HS-27A (cell line): ENCODE results near the gene SLC16A11.
"Not testable (repeated sequence)": the region's sequence is repeated elsewhere in the genome, so short reads cannot be mapped to it uniquely, and the experiment has no call there.

ENCODE experiments used
- DNase-seq: peaks from one replicate; pipeline ENCODE4 v3.0.0-alpha.2; 2012; ENCODE audit warnings: low read depth, missing footprints

Gene SLC16A11

DNA sequence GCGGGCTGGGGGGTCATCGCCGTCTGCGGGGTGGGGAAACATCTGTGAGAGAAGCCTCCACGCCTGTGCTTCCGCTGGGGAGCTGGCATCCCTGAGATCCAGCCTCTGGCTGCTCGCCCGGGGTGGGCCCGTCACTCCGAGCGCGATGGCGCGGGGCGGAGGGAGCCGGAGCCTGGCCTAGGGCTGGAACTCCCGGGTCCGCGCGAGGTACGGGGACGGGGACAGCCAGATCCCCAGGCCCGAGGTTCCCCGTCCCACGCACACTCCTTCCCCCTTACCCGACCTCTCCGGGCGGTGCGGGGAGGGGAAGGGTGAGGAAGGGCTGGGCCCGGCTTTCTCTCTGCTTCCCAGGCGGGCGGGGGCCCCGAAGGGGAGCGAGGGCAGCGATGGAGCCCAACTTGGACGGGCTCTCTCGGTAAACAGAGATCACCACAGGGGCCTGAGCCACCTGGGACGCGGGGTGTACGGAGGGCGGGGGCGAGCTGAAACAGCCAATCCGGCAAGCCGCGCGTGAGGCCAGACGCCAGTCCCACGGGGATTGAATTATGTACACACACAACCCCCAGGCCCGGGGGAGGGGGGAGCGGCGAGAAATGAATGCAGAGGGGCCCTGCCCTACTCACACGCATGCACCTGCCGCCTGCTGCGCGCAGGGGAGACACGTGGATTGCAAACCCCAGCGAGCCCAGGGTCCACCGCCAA, at the start of gene SLC16A11:
Gene SLC16A11, minus strand, starts transcription at position 596 of the 702 bp plus-strand sequence. Its CDS starts 579 bp downstream, at position 17.
- DNase-seq, result no peak

DNA sequence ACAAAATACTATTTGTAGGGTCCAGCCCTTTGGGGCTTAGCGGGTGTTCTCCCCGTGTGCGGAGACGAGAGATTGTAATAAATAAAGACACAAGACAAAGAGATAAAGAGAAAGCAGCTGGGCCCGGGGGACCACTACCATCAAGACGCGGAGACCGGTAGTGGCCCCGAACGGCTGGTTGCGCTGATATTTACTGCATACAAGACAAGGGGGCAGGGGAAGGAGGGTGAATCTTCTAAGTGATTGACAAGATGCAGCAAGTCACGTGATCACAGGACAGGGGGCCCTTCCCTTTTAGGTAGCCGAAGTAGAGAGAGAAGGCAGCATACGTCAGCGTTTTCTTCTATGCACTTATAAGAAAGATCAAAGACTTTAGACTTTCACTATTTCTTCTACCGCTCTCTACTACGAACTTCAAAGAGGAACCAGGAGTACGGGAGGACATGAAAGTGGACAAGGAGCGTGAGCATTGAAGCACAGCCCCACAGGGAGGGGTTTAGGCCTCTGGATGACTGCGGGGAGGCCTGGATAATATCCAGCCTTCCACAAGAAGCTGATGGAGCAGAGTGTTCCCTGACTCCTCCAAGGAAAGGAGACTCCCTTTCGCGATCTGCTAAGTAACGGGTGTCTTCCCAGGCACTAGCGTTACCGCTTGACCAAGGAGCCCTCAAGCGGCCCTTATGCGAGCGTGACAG, 47.6 kb upstream of the SLC16A11 start:
- not testable (repeated sequence) for DNase-seq

DNA sequence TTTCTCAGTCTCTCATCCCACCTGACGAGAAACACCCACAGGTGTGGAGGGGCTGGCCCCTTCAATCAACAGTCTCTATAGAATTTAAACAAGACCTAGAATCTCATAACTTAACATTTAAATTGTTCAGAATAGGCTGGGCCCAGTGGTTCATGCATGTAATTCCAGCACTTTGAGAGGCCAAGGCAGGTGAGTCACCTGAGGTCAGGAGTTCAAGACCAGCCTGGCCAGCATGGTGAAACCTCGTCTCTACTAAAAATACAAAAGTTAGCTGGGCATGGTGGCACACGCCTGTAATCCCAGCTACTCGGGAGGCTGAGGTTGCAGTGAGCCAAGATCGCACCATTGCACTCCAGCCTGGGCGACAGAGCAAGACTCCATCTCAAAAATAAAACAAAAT, 45.7 kb upstream of the SLC16A11 start:
- not testable (repeated sequence) for DNase-seq

DNA sequence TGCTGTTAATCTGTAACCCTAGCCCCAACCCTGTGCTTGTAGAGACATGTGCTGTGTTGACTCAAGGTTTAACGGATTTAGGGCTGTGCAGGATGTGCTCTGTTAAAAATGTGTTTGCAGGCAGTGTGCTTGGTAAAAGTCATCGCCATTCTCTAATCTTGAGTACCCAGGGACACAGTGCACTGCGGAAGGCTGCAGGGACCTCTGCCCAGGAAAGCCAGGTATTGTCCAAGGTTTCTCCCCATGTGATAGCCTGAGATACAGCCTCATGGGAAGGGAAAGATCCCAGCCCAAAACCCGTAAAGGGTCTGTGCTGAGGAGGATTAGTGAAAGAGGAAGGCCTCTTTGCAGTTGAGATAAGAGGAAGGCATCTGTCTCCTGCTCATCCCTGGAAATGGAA, 44.5 kb upstream of the SLC16A11 start:
- not testable (repeated sequence) for DNase-seq

DNA sequence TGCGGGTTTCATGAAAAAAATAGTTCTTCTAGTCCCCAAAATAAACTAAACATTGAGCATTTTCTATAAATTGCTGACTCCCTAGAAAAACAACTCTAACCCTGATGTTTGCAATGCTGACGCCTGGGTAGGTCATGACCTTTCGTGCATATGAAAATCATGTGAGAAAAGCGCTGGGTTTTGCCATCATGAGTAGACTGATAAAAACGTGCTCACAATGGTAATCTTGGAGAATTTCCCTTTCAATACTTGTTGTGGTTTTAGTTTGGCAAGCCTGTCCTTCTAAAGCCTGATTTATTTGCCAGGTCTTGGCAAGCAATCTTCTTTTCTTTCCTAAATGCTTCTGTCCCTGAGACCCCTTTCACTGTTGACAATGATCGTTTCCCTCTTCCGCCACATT, 40.2 kb upstream of the SLC16A11 start:
- DNase-seq, result no peak

- no peak for DNase-seq
These were observed 39.7 kb upstream of the SLC16A11 start for GRCh38 chr17:7083592-7083991.

GRCh38 chr17:7081341-7082062, 37.6 kb upstream of the SLC16A11 start:
- no peak for DNase-seq

DNA sequence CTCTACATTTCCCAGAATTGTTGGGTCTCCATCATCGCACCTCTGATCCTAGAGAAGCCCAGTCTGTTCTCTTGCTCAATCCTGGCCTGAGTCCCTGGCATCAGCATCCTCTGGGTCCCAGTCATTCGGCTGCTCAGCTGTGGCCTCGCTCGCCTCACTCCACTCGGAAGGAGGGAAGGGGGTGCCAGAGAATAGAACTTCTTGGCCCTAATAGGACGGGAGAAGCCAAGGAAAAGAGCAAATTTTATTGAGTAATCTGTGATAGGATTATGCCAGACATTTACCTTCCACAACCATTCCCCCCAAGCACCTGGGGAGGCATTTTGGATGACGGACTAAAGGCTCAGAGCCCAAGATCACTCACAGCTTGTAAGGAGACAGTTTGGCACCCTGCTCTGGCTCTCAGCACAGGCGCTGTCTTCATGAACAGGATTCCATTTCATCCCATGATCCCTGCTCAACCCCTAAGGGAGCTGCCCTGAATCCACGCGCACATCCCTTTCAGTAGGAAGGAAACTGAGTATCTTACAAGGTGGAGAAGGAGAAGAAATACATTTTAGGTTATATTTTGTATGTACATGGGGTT, 36.7 kb upstream of the SLC16A11 start:
- no peak for DNase-seq

GRCh38 chr17:7079581-7080455, 35.9 kb upstream of the SLC16A11 start, which contains the start of gene CLEC10A:
TSS of gene CLEC10A (minus strand) at chr17:7080251. CDS start at chr17:7078812, 1,439 bp downstream.
- DNase-seq, result no peak

DNA sequence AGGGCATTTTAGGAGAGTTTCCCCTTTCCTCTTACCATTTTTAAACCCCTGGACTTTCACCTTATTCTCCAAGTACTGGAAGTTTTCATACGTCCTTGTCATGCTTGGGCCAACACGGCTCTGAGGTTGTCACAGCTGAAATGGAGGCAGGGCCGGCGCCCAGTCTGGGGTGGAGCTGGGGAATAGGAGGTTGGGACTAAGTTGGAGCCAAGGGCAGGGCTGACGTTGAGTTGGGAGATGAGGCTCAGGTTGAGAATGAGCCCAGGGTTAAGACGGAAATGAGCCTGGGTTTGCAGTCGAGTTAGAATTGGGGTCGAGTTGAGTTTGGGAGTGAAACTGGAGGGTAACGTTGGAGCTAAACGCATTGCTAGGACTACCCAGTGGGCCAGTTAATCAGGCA, 34.8 kb upstream of the SLC16A11 start:
- DNase-seq, result no peak

- no peak for DNase-seq
These were observed 34.1 kb upstream of the SLC16A11 start for GRCh38 chr17:7077911-7078546.

DNA sequence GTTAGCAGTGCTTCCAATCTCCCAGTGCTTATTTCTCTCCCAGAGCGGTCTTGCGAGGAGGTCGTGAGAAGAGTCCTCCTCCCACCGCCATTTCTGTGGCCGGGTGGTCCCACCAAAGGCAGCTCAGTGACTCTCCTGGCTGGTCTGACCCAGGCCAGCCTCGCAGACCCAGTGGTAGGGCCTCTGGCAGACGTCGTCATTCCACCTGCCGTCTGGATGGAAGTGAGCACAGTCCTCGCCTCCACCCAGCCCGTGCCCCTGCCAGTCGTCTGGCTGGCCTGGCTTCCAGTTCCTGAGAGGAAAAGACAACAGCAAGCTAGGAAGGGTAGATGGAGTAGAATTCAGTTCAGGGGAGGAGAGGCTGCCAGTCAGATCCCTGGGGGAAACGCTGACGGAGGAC, 31.0 kb upstream of the SLC16A11 start:
- no peak for DNase-seq

GRCh38 chr17:7072406-7072805, 28.5 kb upstream of the SLC16A11 start:
- DNase-seq, result no peak

- DNase-seq, result no peak
These were observed 26.8 kb upstream of the SLC16A11 start for GRCh38 chr17:7070712-7071111.

DNA sequence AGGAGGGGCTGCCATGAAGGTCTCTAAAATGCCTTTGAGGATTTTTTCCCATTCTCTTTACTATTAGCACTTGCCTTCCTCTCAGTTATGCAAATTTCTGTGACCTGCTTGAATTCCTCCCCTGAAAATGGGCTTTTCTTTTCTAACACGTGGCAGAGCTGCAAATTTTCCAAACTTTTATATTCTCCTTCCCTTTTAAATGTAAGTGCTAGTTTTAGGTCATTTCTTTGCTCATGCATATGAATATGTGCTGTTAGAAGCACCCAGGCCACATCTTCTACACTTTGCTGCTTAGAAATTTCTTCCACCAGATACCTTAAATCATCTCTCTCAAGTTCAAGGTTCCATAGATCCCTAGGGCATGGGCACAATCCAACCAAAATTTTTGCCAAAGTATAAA, 24.4 kb upstream of the SLC16A11 start:
- no peak for DNase-seq

DNA sequence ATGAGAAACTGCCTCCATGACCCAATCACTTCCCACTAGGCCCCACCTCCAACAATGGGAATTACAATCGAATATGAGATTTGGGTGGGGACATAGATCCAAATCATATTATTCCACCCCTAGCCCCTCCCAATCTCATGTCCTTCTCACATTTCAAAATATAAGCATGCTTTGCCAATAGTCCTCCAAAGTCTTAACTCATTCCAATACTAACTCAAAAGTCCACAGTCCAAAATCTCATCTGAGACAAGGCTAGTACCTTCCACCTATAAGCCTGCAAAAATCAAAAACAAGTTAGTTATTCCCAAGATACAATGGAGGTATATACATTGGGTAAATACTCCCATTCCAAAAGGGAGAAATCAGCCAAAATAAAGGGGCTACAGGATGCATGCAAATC, 23.3 kb upstream of the SLC16A11 start:
- DNase-seq, result no peak

GRCh38 chr17:7064261-7064660, 20.4 kb upstream of the SLC16A11 start:
- DNase-seq, result no peak

GRCh38 chr17:7063518-7064094, 19.7 kb upstream of the SLC16A11 start:
- no peak for DNase-seq

DNA sequence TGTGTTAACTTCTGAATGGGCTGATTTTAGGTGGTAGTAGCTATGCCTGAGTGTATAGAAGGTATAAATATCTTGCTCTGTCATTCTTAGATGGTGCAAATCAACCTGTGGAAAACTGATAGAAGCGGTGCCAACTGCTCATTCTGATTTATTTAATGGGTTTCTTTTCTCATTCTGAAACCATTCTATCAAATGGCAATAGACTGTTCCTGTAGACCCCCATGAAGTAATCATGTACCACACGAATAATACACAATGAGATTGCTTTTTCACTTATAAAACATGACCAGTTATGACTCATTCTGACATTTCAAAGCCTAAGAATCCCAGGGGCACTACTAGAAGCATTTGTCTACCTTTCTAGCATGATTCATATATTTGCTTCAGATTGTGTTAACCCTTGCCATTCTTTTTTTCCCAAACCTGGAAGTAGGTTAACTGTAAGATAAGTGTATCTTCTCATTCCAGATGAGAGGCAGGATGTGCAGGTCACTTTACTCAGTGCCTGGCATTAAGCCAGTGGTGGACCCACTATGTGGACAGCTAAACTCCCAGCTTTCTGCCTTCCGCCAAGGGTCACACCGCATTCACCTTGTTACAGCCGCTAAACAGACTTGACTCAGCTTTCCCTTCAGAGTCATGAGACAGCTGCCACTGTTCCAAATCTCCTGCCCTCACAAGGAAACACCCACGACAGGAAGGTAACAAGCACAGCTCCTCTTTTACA, 16.4 kb upstream of the SLC16A11 start:
- peak; percentile 8 for DNase-seq
